Natural killer cell (primary cell): ENCODE results near the gene PKD2. TPM values are rescaled to one million over a fixed set of nuclear protein-coding genes. Genes with fewer than 3 reads are reported as not detected.

Experiments
- ATAC-seq, 3 donors: fragments of 150-1000 bp in 2 of 3; fragments of 200-7000 bp in 1 of 3; cut with Tn5 transposase; 1 replicate in 1 of 3; 2 replicates in 2 of 3; pipeline ENCODE4 v1.10.0; 2021; ENCODE audit warnings: mild to moderate bottlenecking in 2 of 3, moderate library complexity in 2 of 3
- DNase-seq, 2 donors: peaks; one replicate each; pipeline versions ENCODE4 v3.0.0 to v3.0.0-alpha.2; 2013 to 2021; ENCODE audit warnings: mixed read lengths in 1 of 2
- H3K27ac ChIP-seq: one replicate; pipeline ENCODE4 v1.5.1; 2013; ENCODE audit warnings: mild to moderate bottlenecking, low read length
- H3K27me3 ChIP-seq: one replicate; pipeline ENCODE4 v1.6.1; 2013; ENCODE audit warnings: low read length; ENCODE audit not compliant: control insufficient read depth, insufficient read depth
- H3K36me3 ChIP-seq: one replicate; pipeline ENCODE4 v1.6.1; 2013; ENCODE audit warnings: low read length; ENCODE audit not compliant: control insufficient read depth, insufficient read depth
- H3K4me1 ChIP-seq: one replicate; pipeline ENCODE4 v1.6.1; 2013; ENCODE audit warnings: low read length; ENCODE audit not compliant: control insufficient read depth, insufficient read depth
- H3K4me3 ChIP-seq: one replicate; pipeline ENCODE4 v1.5.1; 2013; ENCODE audit warnings: low read length
- H3K9me3 ChIP-seq: one replicate; pipeline ENCODE4 v1.6.1; 2013; ENCODE audit warnings: low read length; ENCODE audit not compliant: control insufficient read depth, insufficient read depth
- H3K27ac Mint-ChIP-seq, 2 donors: one replicate each; pipeline ENCODE4 v1.8.0; 2022; ENCODE audit warnings: mild to moderate bottlenecking in 2 of 2, mixed read lengths in 2 of 2, moderate library complexity in 1 of 2
- H3K27me3 Mint-ChIP-seq, 2 donors: one replicate each; pipeline ENCODE4 v1.8.0; 2022; ENCODE audit warnings: low read depth in 2 of 2, mixed read lengths in 2 of 2
- H3K36me3 Mint-ChIP-seq: one replicate; pipeline ENCODE4 v1.8.0; 2022; ENCODE audit warnings: mixed read lengths
- H3K4me1 Mint-ChIP-seq, 2 donors: one replicate each; pipeline ENCODE4 v1.8.0; 2022; ENCODE audit warnings: mixed read lengths in 2 of 2
- H3K4me3 Mint-ChIP-seq: one replicate; pipeline ENCODE4 v1.8.0; 2022; ENCODE audit warnings: mild to moderate bottlenecking, moderate library complexity, mixed read lengths
- H3K9me3 Mint-ChIP-seq, 2 donors: one replicate each; pipeline ENCODE4 v1.8.0; 2022; ENCODE audit warnings: mixed read lengths in 2 of 2
- WGBS: methylation state at CpG from one replicate; pipeline ENCODE4 v1.1.7; 2013; ENCODE audit warnings: missing lambda C conversion rate; ENCODE audit not compliant: insufficient coverage; 5-methylcytosine and 5-hydroxymethylcytosine counted together
- intact Hi-C: fragments of 100-400 bp; cut with micrococcal nuclease; formaldehyde crosslinking; loops from one replicate; pipeline ENCODE4 v1.14.2; 2022
- total RNA-seq, 4 donors: library from RNA; stranded (reverse); fragments of 120-200 nt in 1 of 4; gene quantifications; one replicate each; pipeline versions ENCODE4 v1.2.3 to v1.2.4, GENCODE V29; 2013 to 2022
- TF ChIP-seq, protein P1 (sequence below): fragments of 200-600 bp; IDR thresholded peaks from one replicate; pipeline ENCODE4 v1.8.0; 2022; ENCODE audit warnings: antibody characterized with exemption

PKD2 gene
- total RNA-seq, 3 donors from 2014 or later (not counting 1 experiment from before 2014, with no cell fraction given), result 6.7 to 9.7 (median 7.8) TPM

DNA sequence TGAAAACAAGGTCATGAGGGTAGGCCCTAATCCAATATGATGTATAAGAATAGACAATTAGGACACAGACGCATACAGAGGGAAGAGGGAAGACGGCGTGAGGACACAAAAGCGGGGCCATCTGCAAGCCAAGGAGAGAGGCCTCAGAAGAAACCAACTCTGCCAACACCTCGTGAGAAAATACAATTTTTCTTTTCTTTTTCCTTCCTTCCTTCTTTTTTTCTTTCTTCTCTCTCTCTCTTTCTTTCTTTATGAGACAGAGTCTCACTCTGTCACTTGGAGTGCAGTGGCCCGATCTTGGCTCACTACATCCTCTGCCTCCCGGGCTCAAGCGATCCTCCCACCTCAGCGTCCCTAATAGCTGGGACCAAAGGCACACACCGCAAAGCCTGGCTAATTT is 1.5 kb upstream of the PKD2 start:
- Histone ChIP-seq H3K4me1 (peaks cover 8% of the 10 kb centered on the region), H3K27ac (no peak overlapping the region), H3K27me3 (no peaks in the 10 kb centered on the region), H3K36me3 (no peaks in the 10 kb centered on the region), H3K4me3 (no peak overlapping the region), H3K9me3 (no peaks in the 10 kb centered on the region)
- peak overlapping the region; percentile 80 for H3K4me3 Mint-ChIP-seq
- intact Hi-C loops, result no loop called here
- 97% methylated on average over 9 of the region's 10 CpGs for WGBS
- peaks cover 0 to 4% of the 10 kb centered on the region in 2 donors for H3K27me3 Mint-ChIP-seq
- no peak for DNase-seq
- no peaks in the 10 kb centered on the region for H3K9me3 Mint-ChIP-seq
- H3K4me1 Mint-ChIP-seq, result peaks cover 22 to 28% of the 10 kb centered on the region in 2 donors
- no peaks in the 10 kb centered on the region for H3K36me3 Mint-ChIP-seq
- no peak overlapping the region for H3K27ac Mint-ChIP-seq
- TF ChIP-seq, protein P1, sequence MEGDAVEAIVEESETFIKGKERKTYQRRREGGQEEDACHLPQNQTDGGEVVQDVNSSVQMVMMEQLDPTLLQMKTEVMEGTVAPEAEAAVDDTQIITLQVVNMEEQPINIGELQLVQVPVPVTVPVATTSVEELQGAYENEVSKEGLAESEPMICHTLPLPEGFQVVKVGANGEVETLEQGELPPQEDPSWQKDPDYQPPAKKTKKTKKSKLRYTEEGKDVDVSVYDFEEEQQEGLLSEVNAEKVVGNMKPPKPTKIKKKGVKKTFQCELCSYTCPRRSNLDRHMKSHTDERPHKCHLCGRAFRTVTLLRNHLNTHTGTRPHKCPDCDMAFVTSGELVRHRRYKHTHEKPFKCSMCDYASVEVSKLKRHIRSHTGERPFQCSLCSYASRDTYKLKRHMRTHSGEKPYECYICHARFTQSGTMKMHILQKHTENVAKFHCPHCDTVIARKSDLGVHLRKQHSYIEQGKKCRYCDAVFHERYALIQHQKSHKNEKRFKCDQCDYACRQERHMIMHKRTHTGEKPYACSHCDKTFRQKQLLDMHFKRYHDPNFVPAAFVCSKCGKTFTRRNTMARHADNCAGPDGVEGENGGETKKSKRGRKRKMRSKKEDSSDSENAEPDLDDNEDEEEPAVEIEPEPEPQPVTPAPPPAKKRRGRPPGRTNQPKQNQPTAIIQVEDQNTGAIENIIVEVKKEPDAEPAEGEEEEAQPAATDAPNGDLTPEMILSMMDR, result no peak
- no peak for ATAC-seq

DNA sequence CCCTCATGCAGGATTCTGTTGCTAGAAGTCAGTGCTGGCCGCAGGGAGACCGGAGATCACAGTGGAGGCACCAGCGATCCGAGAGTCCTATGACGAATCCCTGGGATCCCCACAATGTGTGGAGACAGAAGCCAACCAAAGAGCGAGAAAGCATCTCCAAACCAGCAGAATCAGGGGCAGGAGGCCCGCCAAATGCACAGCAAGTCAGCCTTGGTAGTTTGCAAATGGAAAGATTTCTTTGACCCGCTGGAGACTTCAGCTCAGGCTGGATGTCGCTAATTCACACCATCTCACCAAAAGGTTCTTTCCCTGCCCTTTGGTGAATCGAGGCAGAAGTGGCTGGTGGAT is 505 bp upstream of the PKD2 start:
- H3K36me3 Mint-ChIP-seq, result no peaks in the 10 kb centered on the region
- H3K4me1 Mint-ChIP-seq, result peaks cover 24 to 30% of the 10 kb centered on the region in 2 donors
- ATAC-seq (peak in 1 of 3 donors; percentile 2), DNase-seq (no peak)
- H3K4me3 ChIP-seq, result peak overlapping the region; percentile 26
- peak overlapping the region; percentile 26 to 54 for H3K27ac Mint-ChIP-seq
- no peak overlapping the region for H3K27ac ChIP-seq
- H3K27me3 Mint-ChIP-seq, result no peaks in the 10 kb centered on the region
- peaks cover 8% of the 10 kb centered on the region for H3K4me1 ChIP-seq
- H3K4me3 Mint-ChIP-seq, result peak overlapping the region; percentile 80
- H3K27me3 ChIP-seq, result no peaks in the 10 kb centered on the region
- no peaks in the 10 kb centered on the region for H3K9me3 ChIP-seq
- WGBS, result 80% methylated on average over 10 of the region's 10 CpGs
- TF ChIP-seq, protein P1, result no peak
- intact Hi-C loops, result no loop called here
- H3K36me3 ChIP-seq, result no peaks in the 10 kb centered on the region
- H3K9me3 Mint-ChIP-seq, result no peaks in the 10 kb centered on the region

- Mint-ChIP-seq H3K9me3 (no peaks in the 10 kb centered on the region), H3K4me3 (peak overlapping the region; percentile 98), H3K27ac (peak overlapping the region in 1 of 2 donors; percentile 71), H3K4me1 (peaks cover 25 to 36% of the 10 kb centered on the region in 2 donors), H3K27me3 (no peaks in the 10 kb centered on the region), H3K36me3 (no peaks in the 10 kb centered on the region)
- DNase-seq (peak in 1 of 2 donors; percentile 36), ATAC-seq (peak; percentile 22 to 32 (median 26))
- Histone ChIP-seq H3K27me3 (no peaks in the 10 kb centered on the region), H3K9me3 (no peaks in the 10 kb centered on the region), H3K27ac (no peak overlapping the region), H3K36me3 (no peaks in the 10 kb centered on the region), H3K4me3 (peak overlapping the region; percentile 45), H3K4me1 (peaks cover 8% of the 10 kb centered on the region)
- TF ChIP-seq, protein P1, result no peak
- under 1% methylated on average over 51 of the region's 51 CpGs for WGBS
- intact Hi-C loops, result no loop called here
Measured at GRCh38 chr4:88008122-88008742, 797 bp downstream of the PKD2 start.

- Mint-ChIP-seq H3K4me3 (peak overlapping the region; percentile 98), H3K36me3 (no peaks in the 10 kb centered on the region), H3K27me3 (no peaks in the 10 kb centered on the region), H3K27ac (peak overlapping the region in 1 of 2 donors; percentile 71), H3K9me3 (no peaks in the 10 kb centered on the region), H3K4me1 (peaks cover 30 to 39% of the 10 kb centered on the region in 2 donors)
- H3K4me1 ChIP-seq, result peaks cover 8% of the 10 kb centered on the region
- WGBS, result 24% methylated on average over 3 of the region's 5 CpGs
- no peaks in the 10 kb centered on the region for H3K9me3 ChIP-seq
- no peak overlapping the region for H3K27ac ChIP-seq
- H3K36me3 ChIP-seq, result no peaks in the 10 kb centered on the region
- ATAC-seq, result no peak
- TF ChIP-seq, protein P1, result no peak
- H3K27me3 ChIP-seq, result no peaks in the 10 kb centered on the region
- H3K4me3 ChIP-seq, result no peak overlapping the region
- peak in 1 of 2 donors; percentile 10 for DNase-seq
- intact Hi-C loops, result no loop called here
Measured at GRCh38 chr4:88008743-88009171, 1.3 kb downstream of the PKD2 start.
